PFSK-1 (cell line): ENCODE measurements around the gene KIAA0753.

Source experiments
- FOXP2 ChIP-seq: optimal IDR thresholded peaks from 2 replicates; pipeline ENCODE3; 2011; ENCODE audit warnings: borderline replicate concordance, control low read depth, inconsistent platforms; ENCODE audit not compliant: insufficient read depth; ENCODE audit errors: extremely low read length, extremely low read depth
- POLR2AphosphoS5 ChIP-seq: IDR thresholded peaks from 2 replicates; pipeline ENCODE4 v1.6.1; 2012; ENCODE audit warnings: low read depth, mild to moderate bottlenecking, control low read depth, low read length, moderate library complexity
- SIN3A ChIP-seq: IDR thresholded peaks from 2 replicates; pipeline ENCODE4 v1.6.1; 2012; ENCODE audit warnings: mild to moderate bottlenecking, low read length, moderate library complexity, borderline replicate concordance; ENCODE audit not compliant: insufficient read depth
- TAF1 ChIP-seq: IDR thresholded peaks from 2 replicates; pipeline ENCODE4 v1.6.1; 2012; ENCODE audit warnings: low read length, control low read depth, borderline replicate concordance; ENCODE audit not compliant: insufficient read depth
- TF ChIP-seq, protein P1 (sequence below), 2 experiments: IDR thresholded peaks; 2 replicates each; pipeline versions ENCODE4 v1.6.1 to v1.8.0; 2011 to 2012; ENCODE audit warnings: low read depth in 2 of 2, low read length in 2 of 2, control low read depth in 1 of 2, inconsistent platforms in 1 of 2, mild to moderate bottlenecking in 1 of 2, moderate library complexity in 1 of 2; ENCODE audit not compliant: insufficient read depth in 1 of 2

The KIAA0753 gene

DNA sequence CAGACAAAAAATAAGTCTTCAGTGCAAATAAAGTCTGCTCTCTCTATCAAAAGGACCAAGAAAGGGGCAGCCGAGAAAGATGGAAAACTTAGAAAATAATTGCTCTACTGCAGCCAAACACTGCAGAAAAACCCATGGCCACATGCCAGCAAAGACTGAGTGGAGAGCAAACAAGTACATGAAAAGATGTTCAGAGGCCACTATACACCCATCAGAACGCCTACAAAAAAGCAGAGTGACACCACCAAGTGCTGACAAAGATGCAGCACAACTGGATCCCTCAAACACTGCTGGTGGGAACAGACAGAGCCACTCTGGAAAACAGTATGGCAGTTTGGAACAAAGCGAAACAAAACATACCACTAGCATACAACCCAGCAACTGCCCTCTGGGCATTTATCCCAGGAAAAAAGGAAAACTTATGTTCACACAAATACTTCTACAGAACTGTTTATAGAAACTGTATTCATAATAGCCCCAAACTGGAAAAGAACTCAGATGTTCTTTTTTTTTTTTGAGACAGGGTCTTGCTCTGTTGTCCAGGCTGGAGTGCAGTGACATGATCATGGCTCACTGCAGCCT lies 36.7 kb downstream of the KIAA0753 start:
- TF ChIP-seq, protein P1, sequence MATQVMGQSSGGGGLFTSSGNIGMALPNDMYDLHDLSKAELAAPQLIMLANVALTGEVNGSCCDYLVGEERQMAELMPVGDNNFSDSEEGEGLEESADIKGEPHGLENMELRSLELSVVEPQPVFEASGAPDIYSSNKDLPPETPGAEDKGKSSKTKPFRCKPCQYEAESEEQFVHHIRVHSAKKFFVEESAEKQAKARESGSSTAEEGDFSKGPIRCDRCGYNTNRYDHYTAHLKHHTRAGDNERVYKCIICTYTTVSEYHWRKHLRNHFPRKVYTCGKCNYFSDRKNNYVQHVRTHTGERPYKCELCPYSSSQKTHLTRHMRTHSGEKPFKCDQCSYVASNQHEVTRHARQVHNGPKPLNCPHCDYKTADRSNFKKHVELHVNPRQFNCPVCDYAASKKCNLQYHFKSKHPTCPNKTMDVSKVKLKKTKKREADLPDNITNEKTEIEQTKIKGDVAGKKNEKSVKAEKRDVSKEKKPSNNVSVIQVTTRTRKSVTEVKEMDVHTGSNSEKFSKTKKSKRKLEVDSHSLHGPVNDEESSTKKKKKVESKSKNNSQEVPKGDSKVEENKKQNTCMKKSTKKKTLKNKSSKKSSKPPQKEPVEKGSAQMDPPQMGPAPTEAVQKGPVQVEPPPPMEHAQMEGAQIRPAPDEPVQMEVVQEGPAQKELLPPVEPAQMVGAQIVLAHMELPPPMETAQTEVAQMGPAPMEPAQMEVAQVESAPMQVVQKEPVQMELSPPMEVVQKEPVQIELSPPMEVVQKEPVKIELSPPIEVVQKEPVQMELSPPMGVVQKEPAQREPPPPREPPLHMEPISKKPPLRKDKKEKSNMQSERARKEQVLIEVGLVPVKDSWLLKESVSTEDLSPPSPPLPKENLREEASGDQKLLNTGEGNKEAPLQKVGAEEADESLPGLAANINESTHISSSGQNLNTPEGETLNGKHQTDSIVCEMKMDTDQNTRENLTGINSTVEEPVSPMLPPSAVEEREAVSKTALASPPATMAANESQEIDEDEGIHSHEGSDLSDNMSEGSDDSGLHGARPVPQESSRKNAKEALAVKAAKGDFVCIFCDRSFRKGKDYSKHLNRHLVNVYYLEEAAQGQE (IDR thresholded peaks at IDR 0.05; ENCODE audit: insufficient read depth in 1 of 2, low read depth in 2 of 2, low read length in 2 of 2) = no peak
- TF ChIP-seq TAF1 = no peak
- no peak for TF ChIP-seq SIN3A
- no peak for TF ChIP-seq FOXP2
- no peak for TF ChIP-seq POLR2AphosphoS5

DNA sequence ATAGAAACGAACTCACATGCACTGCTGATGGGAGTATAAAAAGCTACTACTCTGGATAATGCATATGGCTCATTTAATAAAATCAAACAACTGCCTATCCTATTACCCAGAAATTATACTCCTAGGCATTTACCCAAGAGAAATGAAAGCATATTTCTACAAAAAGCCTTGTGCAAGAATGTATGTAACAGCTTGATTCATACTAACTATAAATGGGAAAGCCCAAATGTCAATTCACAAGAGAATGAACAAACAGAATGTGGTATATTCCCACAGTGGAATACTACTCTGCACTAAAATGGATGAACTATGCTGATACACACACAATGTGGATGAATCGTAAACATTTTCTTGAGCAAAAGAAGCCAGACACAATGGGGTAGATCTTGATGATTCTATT lies 38.4 kb downstream of the KIAA0753 start:
- TF ChIP-seq SIN3A (no peak), TAF1 (no peak), FOXP2 (no peak), POLR2AphosphoS5 (no peak)
- TF ChIP-seq, protein P1 (IDR thresholded peaks at IDR 0.05; ENCODE audit: insufficient read depth in 1 of 2, low read depth in 2 of 2, low read length in 2 of 2) = no peak

DNA sequence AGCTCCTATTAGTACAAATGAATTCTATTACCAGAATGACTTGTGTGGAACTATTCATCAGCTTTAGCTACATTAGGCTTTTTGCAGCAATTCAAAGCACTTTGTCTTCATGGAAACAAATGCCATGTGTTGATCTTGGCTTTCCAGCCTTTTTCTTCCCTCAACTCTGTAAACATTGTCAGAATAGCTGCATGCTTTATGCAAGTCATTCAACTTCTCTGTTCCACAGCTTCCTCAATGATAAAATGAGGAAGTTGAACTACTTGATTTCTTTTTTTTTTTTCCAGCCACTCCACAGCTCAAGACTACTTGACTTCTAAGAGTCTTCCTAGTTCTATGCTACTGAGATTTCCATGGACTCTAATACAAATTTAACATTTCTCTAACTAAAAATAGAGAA lies 41.1 kb downstream of the KIAA0753 start:
- no peak for TF ChIP-seq POLR2AphosphoS5
- no peak for TF ChIP-seq FOXP2
- no peak for TF ChIP-seq TAF1
- no peak for TF ChIP-seq SIN3A
- TF ChIP-seq, protein P1 (IDR thresholded peaks at IDR 0.05; ENCODE audit: insufficient read depth in 1 of 2, low read depth in 2 of 2, low read length in 2 of 2) = no peak

DNA sequence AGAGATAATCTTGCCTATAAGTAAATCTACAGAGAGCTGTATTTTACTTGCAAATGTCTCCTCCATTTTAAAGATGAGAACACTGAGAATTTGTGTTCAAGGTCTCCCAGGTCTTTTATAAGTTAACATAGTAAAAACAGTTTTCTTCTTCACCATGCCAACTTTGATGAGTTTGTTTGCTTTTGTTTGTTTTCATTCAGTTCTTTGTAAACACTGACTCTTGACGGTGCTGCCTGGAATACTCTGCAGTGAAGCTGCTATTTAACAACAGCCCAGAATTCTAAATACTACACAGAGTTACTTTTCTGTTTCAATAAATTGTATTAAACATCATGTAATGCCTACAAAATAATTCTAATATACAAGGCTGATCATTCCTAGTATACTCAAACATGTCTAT lies 42.8 kb downstream of the KIAA0753 start:
- TF ChIP-seq TAF1 = no peak
- TF ChIP-seq FOXP2 = no peak
- TF ChIP-seq SIN3A = no peak
- TF ChIP-seq, protein P1 (IDR thresholded peaks at IDR 0.05; ENCODE audit: insufficient read depth in 1 of 2, low read depth in 2 of 2, low read length in 2 of 2) = no peak

DNA sequence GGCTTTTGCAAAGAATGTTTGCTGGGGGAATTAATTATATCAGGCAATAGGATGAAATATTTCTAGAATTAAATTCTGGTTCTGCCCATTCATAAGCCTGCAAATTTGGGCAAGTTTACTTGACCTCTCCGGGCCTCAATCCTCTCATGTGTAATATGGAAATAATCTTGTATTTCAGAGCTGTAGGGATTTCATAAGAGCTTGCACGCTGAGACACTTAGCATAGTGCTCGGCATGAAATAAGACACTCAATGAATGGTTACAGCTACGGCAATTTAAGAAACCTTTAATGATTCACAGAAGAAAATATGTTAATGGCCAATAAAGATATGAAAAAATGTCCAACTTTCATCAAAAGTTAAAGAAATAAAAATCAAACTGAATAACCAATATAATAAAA lies 43.6 kb downstream of the KIAA0753 start:
- TF ChIP-seq, protein P1 (IDR thresholded peaks at IDR 0.05; ENCODE audit: insufficient read depth in 1 of 2, low read depth in 2 of 2, low read length in 2 of 2) = no peak
- TF ChIP-seq FOXP2 (no peak), SIN3A (no peak), POLR2AphosphoS5 (no peak), TAF1 (no peak)
